ENCODE data around the gene NECTIN2. TPM values are rescaled to one million over a fixed set of nuclear protein-coding genes. Genes with fewer than 3 reads are reported as not detected.

The NECTIN2 gene
- polyA plus RNA-seq (ENCODE audit: insufficient read length in 4 of 4), result 100 to 1,000 TPM; 149 to 180 (median 159) TPM

DNA sequence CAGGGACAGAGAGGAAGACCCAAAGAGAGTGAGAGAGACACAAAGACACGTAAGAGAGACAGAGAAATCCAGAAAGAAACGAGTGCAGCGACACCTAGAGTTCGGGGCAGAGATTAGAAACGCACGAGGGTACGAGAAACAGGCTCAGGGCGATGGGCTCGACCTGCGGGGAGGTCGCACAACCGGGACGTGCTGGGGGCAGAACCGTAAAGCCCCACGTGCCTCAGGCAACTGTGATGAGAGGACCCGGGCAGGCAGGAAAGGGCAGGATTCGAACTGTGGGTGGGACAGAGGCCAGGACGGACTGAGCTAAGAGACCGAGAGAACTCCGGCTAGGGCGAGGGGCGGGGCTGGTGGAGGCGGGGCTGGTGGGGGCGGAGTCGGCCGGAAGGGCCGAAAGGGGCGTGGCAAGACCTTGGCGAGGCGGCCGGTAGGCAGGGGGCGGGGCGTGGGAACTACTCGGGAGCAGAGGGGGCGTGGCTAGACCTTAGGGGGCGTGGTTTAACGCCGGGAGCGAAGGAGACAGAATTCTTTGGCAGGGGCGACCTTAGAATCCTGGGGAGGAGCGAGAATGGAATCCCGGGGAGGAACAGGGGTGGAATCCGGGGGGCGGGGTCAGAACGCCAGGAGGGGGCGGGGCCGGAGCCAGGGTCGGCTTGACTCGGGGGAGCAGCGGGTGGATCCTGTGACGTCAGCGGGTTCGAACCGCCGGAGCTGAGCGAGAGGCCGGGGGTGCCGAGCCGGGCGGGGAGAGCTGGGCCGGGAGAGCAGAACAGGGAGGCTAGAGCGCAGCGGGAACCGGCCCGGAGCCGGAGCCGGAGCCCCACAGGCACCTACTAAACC lies at the start of gene NECTIN2:
NECTIN2 (plus strand) TSS at position 686 of the 843 bp plus-strand sequence. CDS start 229 bp downstream, outside the sequence.
- peak; percentile 97 to 100 (median 98) for DNase-seq (ENCODE audit: low read depth in 4 of 4, low spot score in 3 of 4)

DNA sequence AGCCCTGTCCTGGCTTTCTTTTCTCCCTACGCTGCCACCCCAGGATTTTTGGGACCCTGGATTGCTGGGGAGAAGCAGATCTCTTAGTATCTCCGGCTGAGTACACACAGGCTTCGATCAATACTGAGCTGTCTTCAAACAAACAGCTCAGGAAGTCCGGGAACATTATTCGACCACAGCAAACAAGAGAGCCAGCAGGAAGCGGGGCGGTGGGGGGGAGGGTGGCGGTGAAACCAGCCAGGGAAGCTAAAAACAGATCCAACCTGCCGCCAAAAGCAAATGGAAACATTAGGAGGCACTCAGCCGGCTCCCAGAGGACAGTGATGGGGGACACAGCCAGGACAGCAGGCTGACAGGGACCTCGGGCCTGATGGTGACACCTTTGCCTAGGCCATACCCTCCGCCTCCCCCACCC lies 49.4 kb upstream of the NECTIN2 start:
- DNase-seq (ENCODE audit: low read depth in 4 of 4, low spot score in 3 of 4), result no peak

DNA sequence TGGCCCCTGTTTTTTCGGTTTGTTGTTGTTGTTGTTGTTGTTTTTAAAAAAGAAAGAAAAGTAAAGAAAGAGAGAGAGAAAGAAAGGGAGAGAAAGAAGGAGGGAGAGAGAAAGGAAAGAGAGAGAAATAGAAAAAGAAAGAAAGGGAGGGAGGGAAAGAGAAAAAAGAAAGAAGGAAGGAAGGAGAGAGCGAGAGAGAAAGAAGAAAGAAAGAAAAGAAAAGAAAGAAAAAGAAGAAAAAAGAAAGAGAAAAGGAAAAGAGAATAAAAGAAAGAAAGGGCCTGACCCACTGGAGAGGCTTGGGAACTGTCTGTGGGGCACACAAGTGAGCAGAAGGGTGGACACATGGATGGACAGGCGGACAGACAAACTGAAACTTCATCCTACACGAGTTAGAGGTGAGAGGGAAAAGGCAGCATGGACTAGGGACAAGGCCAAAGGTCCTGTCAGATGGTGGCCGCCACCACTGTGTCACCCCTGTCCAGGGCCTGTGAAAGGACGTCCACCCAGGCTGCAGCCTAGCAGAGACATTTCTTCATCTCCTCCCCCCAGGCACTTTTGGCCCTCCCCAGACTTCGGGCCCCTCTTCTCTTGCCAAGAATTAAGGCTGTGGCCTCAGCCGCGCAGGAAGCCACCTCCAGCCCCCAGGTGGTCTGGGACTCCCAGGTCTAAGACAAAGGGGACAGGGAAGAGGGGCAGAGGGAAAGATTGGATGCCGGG lies 46.3 kb upstream of the NECTIN2 start:
- DNase-seq (ENCODE audit: low read depth in 4 of 4, low spot score in 3 of 4), result no peak

DNA sequence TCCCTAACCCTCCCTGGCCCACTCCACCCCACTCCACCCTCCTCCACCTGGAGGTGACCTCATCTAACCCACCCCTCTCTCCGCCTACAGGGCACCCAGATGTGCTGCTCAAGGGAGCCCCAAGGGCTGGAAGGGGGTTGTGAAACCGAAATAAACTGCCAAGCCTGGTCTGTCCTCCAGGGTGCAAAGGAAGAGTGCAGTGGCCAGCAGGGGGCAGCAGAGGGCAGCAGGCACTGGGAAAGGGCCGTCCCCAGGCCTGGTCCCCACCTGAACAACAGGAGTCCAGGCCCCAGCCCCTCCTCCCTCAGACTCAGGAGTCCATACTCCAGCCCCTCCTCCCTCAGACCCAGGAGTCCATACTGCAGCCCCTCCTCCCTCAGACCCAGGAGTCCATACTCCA lies 45.6 kb upstream of the NECTIN2 start:
- DNase-seq (ENCODE audit: low read depth in 4 of 4, low spot score in 3 of 4), result peak in 1 of 4 donors; percentile 76

DNA sequence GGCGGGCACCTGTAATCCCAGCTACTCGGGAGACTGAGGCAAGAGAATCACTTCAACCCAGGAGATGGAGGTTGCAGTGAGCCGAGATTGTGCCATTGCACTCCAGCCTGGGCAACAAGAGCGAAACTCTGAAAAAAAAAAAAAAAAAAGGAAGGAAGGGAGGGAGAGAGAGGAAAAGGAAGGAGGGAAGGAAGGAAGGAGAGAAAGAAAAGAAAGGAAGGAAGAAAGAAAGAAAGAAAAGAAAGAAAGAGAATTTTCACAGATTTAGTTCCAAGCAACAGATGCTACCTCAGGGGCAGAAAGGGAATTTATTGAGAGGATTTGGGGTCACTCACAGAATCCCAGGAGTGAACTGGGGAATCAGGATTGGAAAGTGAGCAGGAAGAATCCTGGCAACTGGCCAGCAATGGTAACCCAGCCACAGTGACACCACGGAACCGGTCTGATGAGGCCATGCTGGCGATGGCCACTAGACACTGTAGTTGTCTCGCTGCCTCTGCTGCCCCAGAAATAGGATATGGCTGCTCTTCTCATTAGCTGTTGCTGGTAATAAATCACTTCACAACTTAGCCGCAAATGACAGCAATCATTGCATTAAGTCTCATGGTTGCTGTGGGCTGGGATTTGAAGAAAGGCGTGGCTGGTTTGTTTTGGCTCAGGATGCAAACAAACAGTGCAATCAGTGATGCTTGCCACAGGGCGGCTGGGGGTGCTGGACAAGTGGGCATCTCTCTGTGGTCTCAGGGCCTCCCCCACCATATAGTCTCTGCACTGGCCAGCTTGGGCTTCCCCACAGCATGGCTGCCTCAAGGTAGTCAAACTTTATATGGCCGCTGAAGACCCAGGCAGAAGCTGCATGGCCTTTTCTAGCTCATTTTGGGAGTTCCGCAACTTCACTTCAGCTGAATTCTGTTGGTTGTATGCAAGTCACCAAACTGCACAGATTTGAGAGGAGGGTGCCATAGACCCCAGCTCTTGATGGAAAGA lies 42.4 kb upstream of the NECTIN2 start:
- DNase-seq (ENCODE audit: low read depth in 4 of 4, low spot score in 3 of 4), result no peak

DNA sequence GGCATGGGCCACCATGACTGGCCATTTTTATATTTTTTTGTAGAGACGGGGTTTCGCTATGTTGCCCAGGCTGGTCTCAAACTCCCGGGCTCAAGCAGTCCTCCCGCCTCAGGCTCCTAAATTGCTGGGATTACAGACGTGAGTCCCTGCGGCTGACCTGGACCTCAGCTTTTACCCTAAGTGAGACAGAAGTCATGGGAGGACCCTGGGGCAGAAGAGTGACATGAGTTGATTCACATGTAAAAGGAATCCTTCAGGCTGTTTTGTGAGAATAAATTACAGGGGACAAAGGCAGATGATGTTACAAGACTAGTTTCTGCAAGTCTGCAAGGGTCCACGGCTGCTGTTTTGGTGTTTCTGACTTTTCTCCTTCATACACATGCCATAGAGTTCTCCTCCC lies 39.8 kb upstream of the NECTIN2 start:
- no peak for DNase-seq (ENCODE audit: low read depth in 4 of 4, low spot score in 3 of 4)

DNA sequence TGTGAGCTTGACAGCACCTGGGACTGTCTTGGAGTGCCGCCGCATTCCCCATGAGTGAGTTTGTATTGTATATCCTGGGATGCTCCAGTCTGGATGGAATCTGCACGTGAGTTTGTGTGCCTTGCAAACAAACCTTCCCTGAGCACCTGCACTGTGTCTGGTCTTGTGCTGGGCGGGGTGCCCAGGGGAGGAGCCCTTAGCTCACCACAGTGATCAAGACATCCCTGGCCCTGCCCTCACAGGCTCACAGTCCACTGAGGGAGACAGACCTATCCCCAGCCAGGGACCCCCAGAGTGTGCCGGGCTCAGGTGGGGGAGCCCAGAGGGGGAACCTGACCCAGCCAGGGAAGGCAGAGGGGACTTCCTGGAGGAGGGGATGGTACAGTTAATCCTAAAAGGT lies 38.9 kb upstream of the NECTIN2 start:
- no peak for DNase-seq (ENCODE audit: low read depth in 4 of 4, low spot score in 3 of 4)

DNA sequence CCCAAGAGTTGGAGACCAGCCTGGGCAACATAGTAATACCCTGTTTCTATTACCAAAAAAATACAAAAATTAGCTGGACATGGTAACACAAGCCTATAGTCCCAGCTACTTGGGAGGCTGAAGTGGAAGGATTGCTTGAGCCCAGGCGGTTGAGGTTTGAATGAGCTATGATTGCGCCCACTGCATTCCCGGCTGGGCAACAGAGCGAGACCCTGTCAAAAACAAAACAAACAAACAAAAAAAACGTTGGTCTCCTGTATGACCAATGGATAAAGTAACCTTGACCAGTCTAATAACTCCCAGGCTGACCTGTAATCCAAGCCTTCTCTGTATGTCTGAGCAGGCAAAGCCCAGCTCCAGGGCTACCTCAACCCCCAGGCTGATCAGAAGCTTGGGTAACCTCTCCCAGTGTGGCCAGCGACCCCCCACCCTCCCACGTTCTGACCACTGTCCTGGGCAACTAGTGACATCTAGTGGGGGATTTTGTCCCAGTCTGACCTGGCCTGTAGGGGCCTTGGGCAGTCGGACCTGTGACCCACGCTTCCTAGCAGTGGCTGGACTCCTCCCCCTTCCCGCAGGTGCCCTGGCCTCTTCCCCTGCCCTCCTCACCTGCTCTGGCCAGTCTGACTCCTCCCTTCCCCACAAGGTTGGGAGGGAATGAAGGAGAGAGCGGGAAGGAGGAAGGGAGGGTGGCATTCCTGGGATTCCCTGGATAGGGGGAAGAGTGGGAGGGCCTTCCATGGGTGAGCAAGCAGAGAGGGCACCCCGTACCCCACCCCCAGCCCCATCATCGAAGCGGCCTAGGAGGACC lies 38.2 kb upstream of the NECTIN2 start:
- DNase-seq (ENCODE audit: low read depth in 4 of 4, low spot score in 3 of 4), result peak in 1 of 4 donors; percentile 72

DNA sequence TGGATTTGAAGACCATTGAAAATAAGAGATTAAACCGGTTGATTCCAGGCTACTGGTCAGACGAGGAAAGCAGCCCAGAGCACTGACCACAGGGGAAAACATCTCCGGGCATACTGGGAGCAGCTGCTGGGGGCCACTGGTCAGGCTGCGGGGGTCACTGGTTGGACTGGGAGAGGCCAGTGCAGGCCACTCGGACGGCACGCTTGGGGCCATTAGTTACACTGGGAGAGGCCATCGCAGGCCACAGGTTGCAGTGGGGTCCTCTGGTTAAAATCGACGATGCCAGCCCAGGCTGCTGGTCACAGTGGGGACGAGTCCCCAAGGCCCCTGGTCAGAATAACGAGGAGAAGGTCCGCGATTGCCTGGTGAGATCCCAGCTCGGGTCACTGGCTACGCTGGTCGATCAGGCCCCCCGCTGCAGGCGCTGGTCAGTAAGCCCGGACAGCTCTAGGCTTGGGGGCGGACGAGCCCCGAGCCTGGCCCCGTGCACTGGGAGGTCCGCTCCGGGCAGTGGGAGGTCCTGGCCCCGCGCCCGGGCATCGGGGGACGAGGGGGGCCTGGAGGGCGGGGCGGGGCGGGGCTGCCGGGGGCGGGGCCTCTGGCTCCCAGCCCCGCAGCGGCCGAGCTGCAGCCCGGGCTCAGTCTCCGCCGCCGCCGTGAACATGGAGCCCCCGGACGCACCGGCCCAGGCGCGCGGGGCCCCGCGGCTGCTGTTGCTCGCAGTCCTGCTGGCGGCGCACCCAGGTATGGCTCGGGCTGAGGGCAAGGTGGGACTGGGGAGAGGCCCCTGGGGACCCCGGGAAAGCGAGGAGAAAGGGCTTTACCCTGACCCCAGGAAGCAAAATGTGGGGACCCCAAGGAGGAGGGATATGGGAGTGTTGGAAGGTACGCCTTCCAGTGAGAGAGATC lies 37.4 kb upstream of the NECTIN2 start, which contains the start of gene BCAM:
BCAM (plus strand) TSS at position 641 of the 909 bp plus-strand sequence; CDS start at position 663, 22 bp downstream.
- peak in 1 of 4 donors; percentile 53 for DNase-seq (ENCODE audit: low read depth in 4 of 4, low spot score in 3 of 4)

DNA sequence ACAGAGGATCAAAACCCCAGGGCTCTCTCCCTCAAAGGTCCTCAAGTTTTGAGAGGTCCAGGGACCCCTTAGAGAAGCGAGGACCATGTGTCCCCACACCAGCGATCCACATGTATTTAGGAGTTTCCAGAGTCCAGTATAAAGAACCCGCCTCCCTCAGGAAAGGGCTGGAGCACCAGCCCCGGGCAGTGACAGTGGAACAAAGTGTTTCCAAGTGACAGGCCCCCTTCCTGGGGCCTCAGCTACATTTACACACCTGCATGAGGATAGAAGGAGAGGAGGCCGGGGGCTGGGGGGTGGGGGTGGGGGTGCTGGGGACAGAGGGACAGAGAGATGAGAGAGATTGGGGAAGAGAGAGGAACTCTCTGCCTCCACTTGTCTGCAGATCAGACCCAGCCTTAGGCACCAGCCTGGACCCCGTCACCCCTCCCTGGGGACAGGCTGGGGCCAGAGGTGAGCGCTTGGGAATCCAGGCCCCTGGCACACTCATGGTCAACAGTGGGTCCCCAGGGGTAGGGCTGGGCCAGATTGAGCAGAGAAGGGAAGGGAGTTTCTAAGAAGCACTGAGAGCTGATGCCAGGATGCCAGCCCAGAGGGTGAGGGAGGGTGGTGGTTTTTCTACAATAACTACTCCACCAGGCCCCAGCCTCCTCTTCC lies 36.4 kb upstream of the NECTIN2 start:
- no peak for DNase-seq (ENCODE audit: low read depth in 4 of 4, low spot score in 3 of 4)

DNA sequence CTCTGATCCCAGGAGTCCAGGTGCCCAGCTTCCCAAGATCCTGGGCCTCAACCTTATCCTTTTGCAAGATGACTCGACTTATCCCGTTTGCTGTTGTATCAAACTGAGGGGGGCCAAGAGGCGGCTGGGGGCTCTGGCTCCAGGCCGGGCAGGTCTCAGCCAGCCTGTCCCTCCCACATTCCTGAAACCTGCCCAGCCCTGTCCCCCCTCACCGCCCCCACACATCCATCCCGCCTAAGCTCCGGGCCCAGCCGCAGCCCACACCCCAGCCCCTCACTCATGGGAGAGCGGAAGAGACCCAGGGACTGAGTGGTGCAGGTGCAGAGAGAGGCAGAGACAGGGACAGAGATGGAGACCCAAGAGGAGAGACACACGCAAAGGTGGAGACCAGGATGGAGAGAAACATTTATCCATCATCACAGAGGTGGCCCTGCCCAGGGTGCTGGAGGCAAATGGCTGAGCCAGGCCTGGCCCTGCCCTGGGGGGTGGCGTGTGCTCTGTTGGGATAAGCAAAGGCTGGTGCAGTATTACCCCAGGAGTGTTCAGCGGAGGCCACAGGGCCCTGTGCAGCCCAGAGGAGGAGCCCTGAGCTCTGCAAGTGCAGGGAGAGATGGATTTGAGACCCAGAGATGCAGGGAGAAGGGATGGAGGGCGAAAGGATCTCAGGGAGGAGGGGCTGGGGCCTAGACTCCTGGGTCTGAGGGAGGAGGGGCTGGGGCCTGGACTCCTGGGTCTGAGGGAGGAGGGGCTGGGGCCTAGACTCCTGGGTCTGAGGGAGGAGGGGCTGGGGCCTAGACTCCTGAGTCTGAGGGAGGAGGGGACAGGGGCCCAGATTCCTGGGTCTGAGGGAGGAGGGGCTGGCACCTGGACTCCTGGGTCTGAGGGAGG lies 35.6 kb upstream of the NECTIN2 start:
- no peak for DNase-seq (ENCODE audit: low read depth in 4 of 4, low spot score in 3 of 4)

DNA sequence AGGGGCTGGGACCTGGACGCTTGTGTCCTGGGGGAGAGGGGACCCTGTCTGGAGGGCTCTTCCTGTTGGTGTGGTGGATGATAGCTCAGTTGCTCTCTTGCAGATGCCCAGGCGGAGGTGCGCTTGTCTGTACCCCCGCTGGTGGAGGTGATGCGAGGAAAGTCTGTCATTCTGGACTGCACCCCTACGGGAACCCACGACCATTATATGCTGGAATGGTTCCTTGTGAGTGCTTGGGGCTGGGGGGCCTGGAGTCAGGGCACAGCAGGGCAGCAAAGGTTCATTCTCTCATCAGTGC lies 35.0 kb upstream of the NECTIN2 start:
- DNase-seq (ENCODE audit: low read depth in 4 of 4, low spot score in 3 of 4), result no peak

DNA sequence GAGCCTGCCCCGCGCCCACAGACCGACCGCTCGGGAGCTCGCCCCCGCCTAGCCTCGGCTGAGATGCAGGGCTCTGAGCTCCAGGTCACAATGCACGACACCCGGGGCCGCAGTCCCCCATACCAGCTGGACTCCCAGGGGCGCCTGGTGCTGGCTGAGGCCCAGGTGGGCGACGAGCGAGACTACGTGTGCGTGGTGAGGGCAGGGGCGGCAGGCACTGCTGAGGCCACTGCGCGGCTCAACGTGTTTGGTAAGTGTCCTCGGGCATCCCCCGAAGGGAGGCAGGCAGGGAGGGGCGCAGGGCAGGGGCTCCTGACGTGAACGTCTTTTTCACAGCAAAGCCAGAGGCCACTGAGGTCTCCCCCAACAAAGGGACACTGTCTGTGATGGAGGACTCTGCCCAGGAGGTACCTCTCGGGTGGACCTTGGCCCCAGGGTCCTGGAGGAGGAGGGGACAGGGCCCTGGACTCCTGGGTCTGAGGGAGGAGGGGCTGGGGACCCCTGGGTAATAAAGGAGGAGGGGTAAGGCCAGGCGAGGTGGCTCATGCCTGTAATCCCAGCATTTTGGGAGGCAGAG lies 33.9 kb upstream of the NECTIN2 start:
- DNase-seq (ENCODE audit: low read depth in 4 of 4, low spot score in 3 of 4), result no peak

DNA sequence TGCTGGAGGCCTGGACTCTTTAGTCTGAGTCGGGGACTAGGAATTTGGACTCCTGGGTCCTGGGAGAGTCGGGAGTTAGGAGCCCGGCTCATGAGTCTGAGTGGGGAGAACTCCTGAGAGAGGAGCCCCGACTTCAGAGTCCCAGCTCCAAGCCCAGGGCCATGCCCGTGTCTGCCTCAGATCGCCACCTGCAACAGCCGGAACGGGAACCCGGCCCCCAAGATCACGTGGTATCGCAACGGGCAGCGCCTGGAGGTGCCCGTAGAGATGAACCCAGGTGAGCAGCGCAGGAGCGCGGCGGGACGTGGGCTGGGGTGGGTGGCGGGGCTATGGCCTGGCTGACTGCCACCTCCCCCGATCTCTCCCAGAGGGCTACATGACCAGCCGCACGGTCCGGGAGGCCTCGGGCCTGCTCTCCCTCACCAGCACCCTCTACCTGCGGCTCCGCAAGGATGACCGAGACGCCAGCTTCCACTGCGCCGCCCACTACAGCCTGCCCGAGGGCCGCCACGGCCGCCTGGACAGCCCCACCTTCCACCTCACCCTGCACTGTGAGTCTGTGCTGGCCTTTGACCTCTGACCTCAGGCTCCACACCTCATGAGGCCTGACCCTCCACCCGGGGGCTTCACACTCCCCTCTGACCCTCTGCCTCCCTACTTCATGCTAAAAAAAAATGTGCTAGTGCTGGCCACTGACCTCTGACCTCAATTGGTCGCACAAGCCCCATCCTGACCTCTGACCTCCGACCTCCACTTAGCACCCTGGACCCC lies 32.8 kb upstream of the NECTIN2 start:
- DNase-seq (ENCODE audit: low read depth in 4 of 4, low spot score in 3 of 4), result no peak

DNA sequence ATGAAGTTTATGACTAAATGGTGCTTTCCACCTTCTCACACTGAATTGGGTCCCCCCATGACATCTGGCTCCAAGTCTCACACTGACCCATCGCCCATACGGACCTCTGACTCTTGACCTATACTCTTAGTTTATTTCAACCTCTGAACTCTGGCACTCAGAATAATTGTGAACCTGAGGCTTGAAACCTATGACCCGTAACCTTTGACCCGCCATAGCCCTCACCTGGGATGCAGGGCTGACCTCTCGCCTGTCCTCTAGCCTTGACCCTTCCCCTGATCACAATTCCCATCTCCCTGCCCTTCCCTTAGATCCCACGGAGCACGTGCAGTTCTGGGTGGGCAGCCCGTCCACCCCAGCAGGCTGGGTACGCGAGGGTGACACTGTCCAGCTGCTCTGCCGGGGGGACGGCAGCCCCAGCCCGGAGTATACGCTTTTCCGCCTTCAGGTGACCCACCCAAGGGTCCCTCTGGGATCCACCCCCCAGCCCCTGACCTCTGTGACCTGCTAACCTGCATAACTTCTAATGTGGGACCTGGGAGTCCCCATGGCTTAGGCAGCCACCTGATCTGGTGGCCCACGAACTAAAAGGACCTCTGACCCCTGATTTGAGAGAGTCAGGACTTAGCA lies 32.1 kb upstream of the NECTIN2 start:
- no peak for DNase-seq (ENCODE audit: low read depth in 4 of 4, low spot score in 3 of 4)

DNA sequence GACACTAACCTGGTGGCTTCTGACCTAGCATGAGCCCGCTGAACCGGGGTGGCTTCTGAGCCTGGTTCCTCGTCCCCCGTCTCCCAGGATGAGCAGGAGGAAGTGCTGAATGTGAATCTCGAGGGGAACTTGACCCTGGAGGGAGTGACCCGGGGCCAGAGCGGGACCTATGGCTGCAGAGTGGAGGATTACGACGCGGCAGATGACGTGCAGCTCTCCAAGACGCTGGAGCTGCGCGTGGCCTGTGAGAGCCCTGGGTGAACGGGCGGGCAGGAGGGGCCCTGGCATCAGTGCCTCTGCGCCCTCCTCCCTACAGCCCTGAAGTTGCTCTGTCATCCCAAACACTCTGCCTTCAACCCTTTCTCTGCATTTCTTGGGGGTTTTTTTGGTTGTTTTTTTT lies 31.6 kb upstream of the NECTIN2 start:
- DNase-seq (ENCODE audit: low read depth in 4 of 4, low spot score in 3 of 4), result no peak

Data from right renal pelvis (tissue), 4 donors.